Measurements from ENCODE around the gene KSR1.
"Not testable (repeated sequence)": the region's sequence is repeated elsewhere in the genome, so short reads cannot be mapped to it uniquely, and the experiment has no call there.

Gene KSR1

GRCh38 chr17:27647765-27648164 is 191.5 kb downstream of the KSR1 start:
- DNase-seq: no peak

GRCh38 chr17:27649111-27649571 is 192.9 kb downstream of the KSR1 start:
- DNase-seq: not testable (repeated sequence)

- no peak for DNase-seq
These were observed 193.7 kb downstream of the KSR1 start for GRCh38 chr17:27649929-27650328.

- DNase-seq: no peak
These were observed 194.6 kb downstream of the KSR1 start for GRCh38 chr17:27650836-27651235.

- DNase-seq: peak; percentile 88
These were observed 195.4 kb downstream of the KSR1 start for GRCh38 chr17:27651411-27652345.

GRCh38 chr17:27653449-27653971 is 197.3 kb downstream of the KSR1 start:
- DNase-seq: not testable (repeated sequence)

- DNase-seq: no peak
These were observed 197.9 kb downstream of the KSR1 start for GRCh38 chr17:27654136-27654535.

- DNase-seq: peak; percentile 92
These were observed 198.6 kb downstream of the KSR1 start for GRCh38 chr17:27654654-27655524.

- DNase-seq: not testable (repeated sequence)
These were observed 199.4 kb downstream of the KSR1 start for GRCh38 chr17:27655525-27656111.

GRCh38 chr17:27656620-27657019 is 200.4 kb downstream of the KSR1 start:
- DNase-seq: not testable (repeated sequence)

- DNase-seq: no peak
These were observed 201.4 kb downstream of the KSR1 start for GRCh38 chr17:27657620-27658019.

GRCh38 chr17:27659683-27660082 is 203.4 kb downstream of the KSR1 start:
- no peak for DNase-seq

- no peak for DNase-seq
These were observed 204.2 kb downstream of the KSR1 start for GRCh38 chr17:27660436-27660835.

- DNase-seq: no peak
These were observed 207.8 kb downstream of the KSR1 start for GRCh38 chr17:27663936-27664605.

GRCh38 chr17:27664606-27664965 is 208.3 kb downstream of the KSR1 start:
- no peak for DNase-seq

GRCh38 chr17:27665549-27665948 is 209.3 kb downstream of the KSR1 start:
- no peak for DNase-seq

GRCh38 chr17:27666270-27666669 is 210.0 kb downstream of the KSR1 start:
- peak; percentile 17 for DNase-seq

- DNase-seq: peak; percentile 36
These were observed 210.7 kb downstream of the KSR1 start for GRCh38 chr17:27666831-27667560.

GRCh38 chr17:27667656-27668487 is 211.6 kb downstream of the KSR1 start:
- peak; percentile 37 for DNase-seq

GRCh38 chr17:27668488-27668823 is 212.2 kb downstream of the KSR1 start:
- DNase-seq: peak; percentile 20

- no peak for DNase-seq
These were observed 212.9 kb downstream of the KSR1 start for GRCh38 chr17:27669136-27669535.

All from activated CD8-positive, alpha-beta memory T cell treated with anti-CD3 and anti-CD28 coated beads, Interleukin-2, amount 50 U/mL, for 48 hours (primary cell).